Measurements from ENCODE around the gene ALDH16A1.

DNA sequence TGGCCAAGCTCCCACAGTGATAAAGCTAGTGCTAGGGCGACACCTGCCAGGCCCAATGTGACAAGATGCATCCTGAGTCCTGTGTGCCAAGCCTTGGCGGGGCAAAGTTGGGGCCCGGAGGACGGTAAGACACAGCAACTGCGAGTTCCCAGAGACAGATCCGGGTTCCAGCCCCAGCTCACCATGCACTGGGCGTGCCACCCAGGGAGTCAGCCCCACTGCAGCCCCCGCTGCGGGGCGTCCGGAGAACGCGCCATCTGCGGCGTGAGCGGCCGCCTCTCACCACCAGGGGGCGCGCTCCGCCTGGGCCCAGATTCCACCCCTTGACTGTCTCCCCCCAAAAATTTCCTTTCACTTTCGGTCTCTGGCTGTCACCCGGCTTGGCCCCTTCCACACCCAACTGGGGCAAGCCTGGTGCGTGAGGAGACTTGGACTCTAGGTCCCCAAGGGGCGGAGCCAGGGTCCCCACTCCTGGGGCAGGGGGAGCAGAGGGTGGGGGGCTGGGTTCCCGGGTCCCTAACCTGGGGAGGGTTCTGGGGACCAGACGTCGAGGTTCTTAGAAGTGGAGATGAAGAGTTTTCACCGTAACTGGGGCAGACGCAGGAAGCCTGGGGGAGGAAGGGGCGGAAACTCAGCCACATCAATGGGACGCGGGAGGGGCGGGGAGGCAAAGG lies 21.0 kb downstream of the ALDH16A1 start, which contains the start of gene FLT3LG:
- TF ChIP-seq, protein P1, sequence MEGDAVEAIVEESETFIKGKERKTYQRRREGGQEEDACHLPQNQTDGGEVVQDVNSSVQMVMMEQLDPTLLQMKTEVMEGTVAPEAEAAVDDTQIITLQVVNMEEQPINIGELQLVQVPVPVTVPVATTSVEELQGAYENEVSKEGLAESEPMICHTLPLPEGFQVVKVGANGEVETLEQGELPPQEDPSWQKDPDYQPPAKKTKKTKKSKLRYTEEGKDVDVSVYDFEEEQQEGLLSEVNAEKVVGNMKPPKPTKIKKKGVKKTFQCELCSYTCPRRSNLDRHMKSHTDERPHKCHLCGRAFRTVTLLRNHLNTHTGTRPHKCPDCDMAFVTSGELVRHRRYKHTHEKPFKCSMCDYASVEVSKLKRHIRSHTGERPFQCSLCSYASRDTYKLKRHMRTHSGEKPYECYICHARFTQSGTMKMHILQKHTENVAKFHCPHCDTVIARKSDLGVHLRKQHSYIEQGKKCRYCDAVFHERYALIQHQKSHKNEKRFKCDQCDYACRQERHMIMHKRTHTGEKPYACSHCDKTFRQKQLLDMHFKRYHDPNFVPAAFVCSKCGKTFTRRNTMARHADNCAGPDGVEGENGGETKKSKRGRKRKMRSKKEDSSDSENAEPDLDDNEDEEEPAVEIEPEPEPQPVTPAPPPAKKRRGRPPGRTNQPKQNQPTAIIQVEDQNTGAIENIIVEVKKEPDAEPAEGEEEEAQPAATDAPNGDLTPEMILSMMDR (IDR thresholded peaks at IDR 0.05 in 4 of 5, conservative IDR thresholded peaks at IDR 0.05 in 1 of 5), result peak; percentile 90 to 100 (median 98)
- no peak for TF ChIP-seq POLR2A (IDR thresholded peaks at IDR 0.05)

Data from gastrocnemius medialis (tissue), 4 donors.